Hepatocyte (in vitro differentiated cells): ENCODE measurements around the gene PXDN.

ENCODE experiments used
- EZH2phosphoT487 ChIP-seq: fragments of 200-600 bp; sonication (generic); IDR thresholded peaks from one replicate; pipeline ENCODE4 v1.6.1; 2018; ENCODE audit warnings: antibody characterized with exemption, mild to moderate bottlenecking, low read depth, moderate library complexity; ENCODE audit not compliant: unreplicated experiment, severe bottlenecking
- TF ChIP-seq, protein P1 (sequence below): fragments of 200-600 bp; sonication (generic); IDR thresholded peaks from 2 replicates; pipeline ENCODE4 v1.5.1; 2016; ENCODE audit warnings: antibody characterized with exemption, mild to moderate bottlenecking; ENCODE audit not compliant: poor library complexity

DNA sequence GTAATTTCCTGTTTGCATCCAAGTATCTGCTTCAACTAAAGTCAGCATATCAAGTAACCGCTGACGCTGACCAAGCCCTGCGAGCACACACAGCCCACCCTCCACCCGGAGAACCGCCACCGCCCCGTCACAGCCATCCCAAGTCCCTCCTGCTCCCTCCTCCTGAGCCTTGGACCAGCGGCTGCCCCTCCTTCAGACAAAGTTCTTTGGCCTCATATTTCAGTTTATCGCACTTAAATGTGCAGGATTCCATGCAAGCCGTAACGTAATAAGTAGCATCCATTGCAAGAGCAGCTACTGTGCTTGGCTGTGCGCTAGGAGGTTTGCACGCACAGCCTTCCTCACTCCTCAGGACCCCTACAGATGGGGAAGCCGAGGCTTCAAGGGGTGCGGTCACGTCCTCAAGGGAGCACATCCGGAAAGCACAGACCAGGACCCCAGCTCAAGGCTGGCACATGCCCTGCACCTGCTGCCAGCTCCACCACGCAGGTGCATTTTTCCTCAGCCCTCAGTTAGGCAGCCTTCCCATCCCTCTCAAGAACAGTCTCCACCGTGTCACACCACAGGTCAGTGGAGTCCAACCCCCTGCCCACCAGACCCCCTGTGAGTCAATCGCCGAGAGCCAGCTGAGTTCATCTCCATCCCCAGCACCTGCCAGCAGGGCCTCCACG is 17.1 kb downstream of the PXDN start:
- TF ChIP-seq EZH2phosphoT487: no peak
- TF ChIP-seq, protein P1, sequence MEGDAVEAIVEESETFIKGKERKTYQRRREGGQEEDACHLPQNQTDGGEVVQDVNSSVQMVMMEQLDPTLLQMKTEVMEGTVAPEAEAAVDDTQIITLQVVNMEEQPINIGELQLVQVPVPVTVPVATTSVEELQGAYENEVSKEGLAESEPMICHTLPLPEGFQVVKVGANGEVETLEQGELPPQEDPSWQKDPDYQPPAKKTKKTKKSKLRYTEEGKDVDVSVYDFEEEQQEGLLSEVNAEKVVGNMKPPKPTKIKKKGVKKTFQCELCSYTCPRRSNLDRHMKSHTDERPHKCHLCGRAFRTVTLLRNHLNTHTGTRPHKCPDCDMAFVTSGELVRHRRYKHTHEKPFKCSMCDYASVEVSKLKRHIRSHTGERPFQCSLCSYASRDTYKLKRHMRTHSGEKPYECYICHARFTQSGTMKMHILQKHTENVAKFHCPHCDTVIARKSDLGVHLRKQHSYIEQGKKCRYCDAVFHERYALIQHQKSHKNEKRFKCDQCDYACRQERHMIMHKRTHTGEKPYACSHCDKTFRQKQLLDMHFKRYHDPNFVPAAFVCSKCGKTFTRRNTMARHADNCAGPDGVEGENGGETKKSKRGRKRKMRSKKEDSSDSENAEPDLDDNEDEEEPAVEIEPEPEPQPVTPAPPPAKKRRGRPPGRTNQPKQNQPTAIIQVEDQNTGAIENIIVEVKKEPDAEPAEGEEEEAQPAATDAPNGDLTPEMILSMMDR: no peak
